Measurements from ENCODE around the gene CBX7.

GRCh38 chr22:39117585-39118191 is 34.8 kb downstream of the CBX7 start:
- no peak for TF ChIP-seq POLR2A (IDR thresholded peaks at IDR 0.05)
- TF ChIP-seq CTCF (IDR thresholded peaks at IDR 0.05) = peak; percentile 57 to 77 (median 74)

All from Peyer's patch (tissue), 4 donors.